H9 (cell line): ENCODE data around the gene KRTAP12-4. TPM values are rescaled to one million over a fixed set of nuclear protein-coding genes. Genes with fewer than 3 reads are reported as not detected.
"Not testable (repeated sequence)": the region's sequence is repeated elsewhere in the genome, so short reads cannot be mapped to it uniquely, and the experiment has no call there.

ENCODE experiments used
- DNase-seq: peaks from one replicate; pipeline ENCODE4 v3.0.0-alpha.2; 2017
- H2AFZ ChIP-seq: one replicate; pipeline ENCODE4 v1.6.1; 2013; ENCODE audit warnings: mild to moderate bottlenecking, low read length, control low read depth, moderate library complexity
- H2AK5ac ChIP-seq: 2 replicates; pipeline ENCODE4 v1.6.1; 2013; ENCODE audit warnings: low read length, control low read depth, mixed read lengths; ENCODE audit not compliant: insufficient read length
- H2BK120ac ChIP-seq: one replicate; pipeline ENCODE4 v1.6.1; 2013; ENCODE audit warnings: low read depth, mild to moderate bottlenecking, low read length, control low read depth, inconsistent platforms; ENCODE audit not compliant: poor library complexity, severe bottlenecking
- H2BK12ac ChIP-seq: 2 replicates; pipeline ENCODE4 v1.6.1; 2013; ENCODE audit warnings: low read length, control low read depth, mixed read lengths, low read depth; ENCODE audit not compliant: insufficient read length
- H2BK15ac ChIP-seq: 2 replicates; pipeline ENCODE4 v1.6.1; 2013; ENCODE audit warnings: low read depth, low read length, control low read depth
- H2BK20ac ChIP-seq: one replicate; pipeline ENCODE4 v1.6.1; 2013; ENCODE audit warnings: low read depth, mild to moderate bottlenecking, low read length, control low read depth, inconsistent platforms; ENCODE audit not compliant: poor library complexity, severe bottlenecking
- H2BK5ac ChIP-seq: 2 replicates; pipeline ENCODE4 v1.6.1; 2013; ENCODE audit warnings: low read length, control low read depth, mixed read lengths; ENCODE audit not compliant: insufficient read length
- H3K14ac ChIP-seq: 2 replicates; pipeline ENCODE4 v1.6.1; 2013; ENCODE audit warnings: low read length, control low read depth; ENCODE audit not compliant: insufficient read depth
- H3K18ac ChIP-seq: 2 replicates; pipeline ENCODE4 v1.6.1; 2013; ENCODE audit warnings: low read depth, mild to moderate bottlenecking, mixed read lengths, low read length, control low read depth; ENCODE audit not compliant: insufficient read length
- H3K23ac ChIP-seq: 2 replicates; pipeline ENCODE4 v1.6.1; 2013; ENCODE audit warnings: low read length, control low read depth, mixed read lengths, low read depth; ENCODE audit not compliant: insufficient read length
- H3K23me2 ChIP-seq: 2 replicates; pipeline ENCODE4 v1.6.1; 2013; ENCODE audit warnings: low read depth, mild to moderate bottlenecking, mixed read lengths, low read length, control low read depth; ENCODE audit not compliant: insufficient read length, poor library complexity, severe bottlenecking
- H3K27ac ChIP-seq: 2 replicates; pipeline ENCODE4 v1.5.1; 2013; ENCODE audit warnings: low read length, control low read depth, mixed read lengths, low read depth; ENCODE audit not compliant: insufficient read length
- H3K27me3 ChIP-seq: 2 replicates; pipeline ENCODE4 v1.6.1; 2013; ENCODE audit warnings: low read length, control low read depth, inconsistent platforms; ENCODE audit not compliant: insufficient read depth
- H3K4ac ChIP-seq: 2 replicates; pipeline ENCODE4 v1.6.1; 2013; ENCODE audit warnings: low read depth, mild to moderate bottlenecking, control low read depth, inconsistent platforms, low read length, moderate library complexity
- H3K4me1 ChIP-seq: 2 replicates; pipeline ENCODE4 v1.6.1; 2013; ENCODE audit warnings: low read length, control low read depth, inconsistent platforms; ENCODE audit not compliant: insufficient read depth
- H3K4me2 ChIP-seq: 2 replicates; pipeline ENCODE4 v1.6.1; 2013; ENCODE audit warnings: low read length, control low read depth, mixed read lengths; ENCODE audit not compliant: insufficient read length, insufficient read depth
- H3K56ac ChIP-seq: 2 replicates; pipeline ENCODE4 v1.6.1; 2013; ENCODE audit warnings: low read depth, mild to moderate bottlenecking, mixed read lengths, low read length, control low read depth; ENCODE audit not compliant: insufficient read length
- H3K79me1 ChIP-seq: 2 replicates; pipeline ENCODE4 v1.6.1; 2013; ENCODE audit warnings: low read depth, mild to moderate bottlenecking, moderate library complexity, low read length, control low read depth, inconsistent platforms; ENCODE audit not compliant: insufficient read depth, poor library complexity, severe bottlenecking
- H3K79me2 ChIP-seq: 2 replicates; pipeline ENCODE4 v1.6.1; 2013; ENCODE audit warnings: low read length, control low read depth, inconsistent platforms; ENCODE audit not compliant: insufficient read depth
- H3K9ac ChIP-seq: 2 replicates; pipeline ENCODE4 v1.6.1; 2013; ENCODE audit warnings: low read length, control low read depth, mixed read lengths; ENCODE audit not compliant: insufficient read length; ENCODE audit errors: extremely low read depth
- H3K9me3 ChIP-seq: one replicate; pipeline ENCODE4 v1.6.1; 2013; ENCODE audit warnings: low read depth, low read length, inconsistent platforms; ENCODE audit not compliant: control insufficient read depth
- H3T11ph ChIP-seq: one replicate; pipeline ENCODE4 v1.6.1; 2013; ENCODE audit warnings: mild to moderate bottlenecking, low read length, control low read depth, inconsistent platforms
- H4K20me1 ChIP-seq: one replicate; pipeline ENCODE4 v1.6.1; 2013; ENCODE audit not compliant: control insufficient read depth, insufficient read length, insufficient read depth
- H4K5ac ChIP-seq: 2 replicates; pipeline ENCODE4 v1.6.1; 2013; ENCODE audit warnings: low read depth, mild to moderate bottlenecking, mixed read lengths, low read length, control low read depth; ENCODE audit not compliant: insufficient read length
- H4K8ac ChIP-seq: replicated peaks from 2 replicates; pipeline ENCODE4 v1.6.1; 2013; ENCODE audit warnings: low read length, control low read depth, mixed read lengths, low read depth; ENCODE audit not compliant: insufficient read length
- H4K91ac ChIP-seq: 2 replicates; pipeline ENCODE4 v1.6.1; 2013; ENCODE audit warnings: low read depth, mild to moderate bottlenecking, moderate library complexity, mixed read lengths, low read length, control low read depth; ENCODE audit not compliant: insufficient read length
- H3K27ac Mint-ChIP-seq, 3 experiments: 2 replicates in 2 of 3; 3 replicates in 1 of 3; pipeline ENCODE4 v1.8.0; 2020 to 2021; ENCODE audit warnings: mixed read lengths in 3 of 3, mild to moderate bottlenecking in 1 of 3, moderate library complexity in 1 of 3
- H3K27me3 Mint-ChIP-seq: 2 replicates; pipeline ENCODE4 v1.8.0; 2021; ENCODE audit warnings: low read depth, mild to moderate bottlenecking, moderate library complexity, mixed read lengths
- H3K36me3 Mint-ChIP-seq, 3 experiments: 2 replicates in 2 of 3; 3 replicates in 1 of 3; pipeline ENCODE4 v1.8.0; 2020 to 2021; ENCODE audit warnings: low read depth in 3 of 3, mixed read lengths in 3 of 3; ENCODE audit not compliant: insufficient read depth in 1 of 3
- H3K4me1 Mint-ChIP-seq, 2 experiments: 2 replicates each; pipeline ENCODE4 v1.8.0; 2020; ENCODE audit warnings: mixed read lengths in 2 of 2
- H3K4me3 Mint-ChIP-seq, 2 experiments: 2 replicates in 1 of 2; 3 replicates in 1 of 2; pipeline ENCODE4 v1.8.0; 2020 to 2021; ENCODE audit warnings: mild to moderate bottlenecking in 2 of 2, mixed read lengths in 2 of 2, moderate library complexity in 1 of 2
- H3K9me3 Mint-ChIP-seq, 2 experiments: 2 replicates in 1 of 2; 3 replicates in 1 of 2; pipeline ENCODE4 v1.8.0; 2020; ENCODE audit warnings: mild to moderate bottlenecking in 2 of 2, mixed read lengths in 2 of 2, moderate library complexity in 1 of 2
- WGBS: extraction: QIAGEN DNeasy Blood & Tissue Kit; methylation state at CpG from one replicate; pipeline ENCODE4 v1.1.7; 2013; ENCODE audit warnings: missing lambda C conversion rate, low lambda C conversion rate, mixed read lengths; ENCODE audit not compliant: insufficient read length; ENCODE audit errors: extremely low coverage; 5-methylcytosine and 5-hydroxymethylcytosine counted together
- total RNA-seq: library from RNA; stranded (reverse); gene quantifications from 2 replicates; pipeline ENCODE4 v1.2.1, GENCODE V29; 2021
- TF ChIP-seq, protein P1 (sequence below): fragments of 200-600 bp; sonication (generic); conservative IDR thresholded peaks from 3 replicates; pipeline ENCODE4 v1.8.0; 2021; ENCODE audit warnings: antibody characterized with exemption, mild to moderate bottlenecking

The KRTAP12-4 gene
- total RNA-seq, 1 experiment from 2014 or later, result not detected

- Mint-ChIP-seq H3K4me1 (peaks cover 11 to 14% of the 10 kb centered on the region in 2 experiments), H3K36me3 (peaks cover 11 to 20% (median 16%) of the 10 kb centered on the region in 3 experiments), H3K9me3 (peaks cover 22 to 27% of the 10 kb centered on the region in 2 experiments), H3K27ac (peak overlapping the region; percentile 53 to 88 (median 76); a peak in 5 of 7 replicates), H3K27me3 (peaks cover 4% of the 10 kb centered on the region), H3K4me3 (peak overlapping the region in 1 of 2 experiments; percentile 36; a peak in 1 of 5 replicates)
- Histone ChIP-seq H3K9me3 (no peaks in the 10 kb centered on the region), H3K4me1 (no peaks in the 10 kb centered on the region), H2BK15ac (no peak overlapping the region), H4K5ac (no peak overlapping the region), H2BK20ac (no peak overlapping the region), H3K4me2 (no peak overlapping the region), H3K56ac (no peak overlapping the region), H2AK5ac (no peak overlapping the region), H3K4ac (no peak overlapping the region), H3K14ac (no peak overlapping the region; the same call in 1 of the 2 replicates), H3K18ac (no peak overlapping the region), H2BK5ac (no peak overlapping the region), H4K20me1 (no peaks in the 10 kb centered on the region), H2AFZ (no peak overlapping the region), H4K8ac (no peak overlapping the region), H3K9ac (no peak overlapping the region), H3K23me2 (peaks cover 2% of the 10 kb centered on the region), H3K79me1 (no peaks in the 10 kb centered on the region), H2BK120ac (no peak overlapping the region), H4K91ac (no peak overlapping the region), H3K27me3 (no peaks in the 10 kb centered on the region), H2BK12ac (no peak overlapping the region), H3K23ac (no peak overlapping the region), H3K79me2 (no peaks in the 10 kb centered on the region), H3T11ph (no peak overlapping the region), H3K27ac (no peak overlapping the region)
- no CpG with 5 or more reads among the region's 8 CpGs for WGBS
- TF ChIP-seq, protein P1, sequence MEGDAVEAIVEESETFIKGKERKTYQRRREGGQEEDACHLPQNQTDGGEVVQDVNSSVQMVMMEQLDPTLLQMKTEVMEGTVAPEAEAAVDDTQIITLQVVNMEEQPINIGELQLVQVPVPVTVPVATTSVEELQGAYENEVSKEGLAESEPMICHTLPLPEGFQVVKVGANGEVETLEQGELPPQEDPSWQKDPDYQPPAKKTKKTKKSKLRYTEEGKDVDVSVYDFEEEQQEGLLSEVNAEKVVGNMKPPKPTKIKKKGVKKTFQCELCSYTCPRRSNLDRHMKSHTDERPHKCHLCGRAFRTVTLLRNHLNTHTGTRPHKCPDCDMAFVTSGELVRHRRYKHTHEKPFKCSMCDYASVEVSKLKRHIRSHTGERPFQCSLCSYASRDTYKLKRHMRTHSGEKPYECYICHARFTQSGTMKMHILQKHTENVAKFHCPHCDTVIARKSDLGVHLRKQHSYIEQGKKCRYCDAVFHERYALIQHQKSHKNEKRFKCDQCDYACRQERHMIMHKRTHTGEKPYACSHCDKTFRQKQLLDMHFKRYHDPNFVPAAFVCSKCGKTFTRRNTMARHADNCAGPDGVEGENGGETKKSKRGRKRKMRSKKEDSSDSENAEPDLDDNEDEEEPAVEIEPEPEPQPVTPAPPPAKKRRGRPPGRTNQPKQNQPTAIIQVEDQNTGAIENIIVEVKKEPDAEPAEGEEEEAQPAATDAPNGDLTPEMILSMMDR, result no peak
- DNase-seq, result no peak
Observed at GRCh38 chr21:44647222-44647552, 7.3 kb downstream of the KRTAP12-4 start.

DNA sequence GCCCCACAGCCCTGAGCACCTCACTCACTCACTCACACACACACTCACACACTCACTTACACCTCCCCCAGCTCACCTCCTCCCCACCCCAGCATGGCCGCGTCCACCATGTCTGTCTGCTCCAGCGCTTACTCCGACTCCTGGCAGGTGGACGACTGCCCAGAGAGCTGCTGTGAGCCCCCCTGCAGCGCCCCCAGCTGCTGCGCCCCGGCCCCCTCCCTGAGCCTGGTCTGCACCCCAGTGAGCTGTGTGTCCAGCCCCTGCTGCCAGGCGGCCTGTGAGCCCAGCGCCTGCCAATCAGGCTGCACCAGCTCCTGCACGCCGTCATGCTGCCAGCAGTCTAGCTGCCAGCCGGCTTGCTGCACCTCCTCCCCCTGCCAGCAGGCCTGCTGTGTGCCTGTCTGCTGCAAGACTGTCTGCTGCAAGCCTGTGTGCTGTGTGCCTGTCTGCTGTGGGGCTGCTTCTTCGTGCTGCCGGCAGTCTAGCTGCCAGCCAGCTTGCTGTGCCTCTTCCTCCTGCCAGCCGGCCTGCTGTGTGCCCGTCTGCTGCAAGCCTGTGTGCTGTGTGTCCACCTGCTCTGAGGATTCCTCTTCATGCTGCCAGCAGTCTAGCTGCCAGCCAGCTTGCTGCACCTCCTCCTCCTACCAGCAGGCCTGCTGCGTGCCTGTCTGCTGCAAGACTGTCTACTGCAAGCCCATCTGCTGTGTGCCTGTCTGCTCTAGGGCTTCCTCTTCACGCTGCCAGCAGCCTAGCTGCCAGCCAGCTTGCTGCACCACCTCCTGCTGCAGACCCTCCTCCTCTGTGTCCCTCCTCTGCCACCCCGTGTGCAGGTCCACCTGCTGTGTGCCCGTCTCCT, 7.9 kb downstream of the KRTAP12-4 start, which contains the start of gene KRTAP10-11:
Gene KRTAP10-11 (plus strand): TSS at position 49 of the 856 bp plus-strand sequence. CDS start 45 bp downstream, at position 94.
- H4K20me1 ChIP-seq, H4K8ac ChIP-seq, H3K9me3 ChIP-seq, H2BK120ac ChIP-seq, H2AK5ac ChIP-seq, H2BK20ac ChIP-seq, H3K4me1 ChIP-seq, H3K56ac ChIP-seq, H3K14ac ChIP-seq, H3K27me3 ChIP-seq, H3K79me2 ChIP-seq, H4K91ac ChIP-seq, DNase-seq, H3K79me1 ChIP-seq, H3K4ac ChIP-seq, H2AFZ ChIP-seq, H3K18ac ChIP-seq, H3K27ac ChIP-seq, H3K9ac ChIP-seq, H2BK15ac ChIP-seq, H3K4me2 ChIP-seq, H2BK12ac ChIP-seq, H3K27me3 Mint-ChIP-seq, H3T11ph ChIP-seq, H4K5ac ChIP-seq, H2BK5ac ChIP-seq, H3K23me2 ChIP-seq, H3K23ac ChIP-seq: not testable (repeated sequence)
- H3K27ac Mint-ChIP-seq, result peak within 1 kb of the TSS; percentile 53 to 88 (median 76); a peak in 5 of 7 replicates
- peak within 1 kb of the TSS in 1 of 2 experiments; percentile 36; a peak in 1 of 5 replicates for H3K4me3 Mint-ChIP-seq
- H3K36me3 Mint-ChIP-seq, result peaks cover 11 to 20% (median 16%) of the 10 kb centered on the region in 3 experiments
- H3K4me1 Mint-ChIP-seq, result peaks cover 11 to 14% of the 10 kb centered on the region in 2 experiments
- WGBS, result no CpG with 5 or more reads among the region's 21 CpGs
- peaks cover 22 to 27% of the 10 kb centered on the region in 2 experiments for H3K9me3 Mint-ChIP-seq
